Kidney epithelial cell (primary cell): ENCODE results near the gene SHLD1. TPM values are rescaled to one million over a fixed set of nuclear protein-coding genes. Genes with fewer than 3 reads are reported as not detected.

Experiments used
- DNase-seq: peaks from one replicate; pipeline ENCODE4 v3.0.0-alpha.2; 2010; ENCODE audit warnings: low read depth
- H3K27me3 ChIP-seq: 2 replicates; pipeline ENCODE4 v1.6.0; 2011; ENCODE audit warnings: low read length; ENCODE audit not compliant: control insufficient read depth, insufficient read depth
- H3K36me3 ChIP-seq: 2 replicates; pipeline ENCODE4 v1.5.1; 2011; ENCODE audit warnings: low read length; ENCODE audit not compliant: control insufficient read depth, insufficient read depth
- H3K4me3 ChIP-seq: 2 replicates; pipeline ENCODE4 v1.5.1; 2011; ENCODE audit warnings: low read depth, mild to moderate bottlenecking, control low read depth, low read length
- CTCF ChIP-seq: IDR thresholded peaks from 2 replicates; pipeline ENCODE4 v1.5.1; 2011; ENCODE audit warnings: mild to moderate bottlenecking, moderate library complexity, low read length, control low read depth, inconsistent platforms; ENCODE audit not compliant: insufficient read depth, poor library complexity, severe bottlenecking
- total RNA-seq: library from RNA; depleted of rRNA; stranded (reverse); fragments of >200 nt; gene quantifications from 2 replicates; pipeline ENCODE4 v1.2.3, GENCODE V29; 2015

SHLD1 gene
- total RNA-seq, 1 donor from 2014 or later, result 1.3 TPM

GRCh38 chr20:5844063-5844681, 94.0 kb downstream of the SHLD1 start:
- DNase-seq, result peak; percentile 26
- no peak for TF ChIP-seq CTCF
- H3K4me3 ChIP-seq, result no peak overlapping the region
- no peaks in the 10 kb centered on the region for H3K27me3 ChIP-seq
- H3K36me3 ChIP-seq, result no peaks in the 10 kb centered on the region

GRCh38 chr20:5845681-5846615, 95.7 kb downstream of the SHLD1 start:
- no peak for TF ChIP-seq CTCF
- no peak overlapping the region for H3K4me3 ChIP-seq
- no peaks in the 10 kb centered on the region for H3K27me3 ChIP-seq
- H3K36me3 ChIP-seq, result no peaks in the 10 kb centered on the region
- DNase-seq, result no peak

GRCh38 chr20:5848711-5849505, 98.7 kb downstream of the SHLD1 start:
- Histone ChIP-seq H3K4me3 (no peak overlapping the region), H3K27me3 (no peaks in the 10 kb centered on the region), H3K36me3 (no peaks in the 10 kb centered on the region)
- DNase-seq, result no peak
- TF ChIP-seq CTCF, result no peak

- Histone ChIP-seq H3K4me3 (no peak overlapping the region), H3K36me3 (no peaks in the 10 kb centered on the region), H3K27me3 (no peaks in the 10 kb centered on the region)
- TF ChIP-seq CTCF, result no peak
- DNase-seq, result no peak
These were observed 105.7 kb downstream of the SHLD1 start for GRCh38 chr20:5855939-5856338.

GRCh38 chr20:5859608-5860007, 109.4 kb downstream of the SHLD1 start:
- no peak for DNase-seq
- TF ChIP-seq CTCF, result no peak
- Histone ChIP-seq H3K4me3 (no peak overlapping the region), H3K36me3 (no peaks in the 10 kb centered on the region), H3K27me3 (no peaks in the 10 kb centered on the region)
